HG02571 (cell line): ENCODE measurements around the gene SLC46A1.
A peak's percentile ranks its signal among the peaks of the same experiment; 100 is the strongest.
"Not testable (repeated sequence)": the region's sequence is repeated elsewhere in the genome, so short reads cannot be mapped to it uniquely, and the experiment has no call there.

ENCODE experiments used
- ATAC-seq: cut with Tn5 transposase; IDR thresholded peaks from one replicate; pipeline ENCODE4 v1.9.1; 2021; ENCODE audit warnings: mild to moderate bottlenecking, moderate library complexity; ENCODE audit not compliant: unreplicated experiment

The SLC46A1 gene

GRCh38 chr17:28405632-28406472 lies at the start of gene SLC46A1:
Gene SLC46A1 (minus strand): TSS chr17:28406212. CDS start chr17:28406114, 98 bp downstream.
- peak; percentile 54 for ATAC-seq

GRCh38 chr17:28449859-28450258 lies 43.8 kb upstream of the SLC46A1 start:
- no peak for ATAC-seq

DNA sequence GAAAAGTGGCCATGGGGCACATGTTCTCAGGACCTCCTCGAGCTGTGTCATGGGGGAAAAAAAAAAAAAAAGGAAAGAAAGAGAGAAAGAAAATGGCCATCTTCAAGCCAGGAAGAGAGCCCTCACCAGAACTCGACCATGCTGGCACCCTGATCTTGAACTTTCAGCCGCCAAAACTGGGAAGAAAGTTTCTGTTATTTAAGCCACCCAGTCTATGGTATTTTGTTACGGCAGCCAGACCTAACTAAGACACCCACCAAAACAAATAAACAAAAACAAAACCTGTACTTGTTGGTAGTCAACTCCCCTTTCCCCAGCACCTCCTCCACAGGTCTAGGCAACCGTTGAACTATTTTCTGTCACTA lies 41.4 kb upstream of the SLC46A1 start:
- no peak for ATAC-seq

DNA sequence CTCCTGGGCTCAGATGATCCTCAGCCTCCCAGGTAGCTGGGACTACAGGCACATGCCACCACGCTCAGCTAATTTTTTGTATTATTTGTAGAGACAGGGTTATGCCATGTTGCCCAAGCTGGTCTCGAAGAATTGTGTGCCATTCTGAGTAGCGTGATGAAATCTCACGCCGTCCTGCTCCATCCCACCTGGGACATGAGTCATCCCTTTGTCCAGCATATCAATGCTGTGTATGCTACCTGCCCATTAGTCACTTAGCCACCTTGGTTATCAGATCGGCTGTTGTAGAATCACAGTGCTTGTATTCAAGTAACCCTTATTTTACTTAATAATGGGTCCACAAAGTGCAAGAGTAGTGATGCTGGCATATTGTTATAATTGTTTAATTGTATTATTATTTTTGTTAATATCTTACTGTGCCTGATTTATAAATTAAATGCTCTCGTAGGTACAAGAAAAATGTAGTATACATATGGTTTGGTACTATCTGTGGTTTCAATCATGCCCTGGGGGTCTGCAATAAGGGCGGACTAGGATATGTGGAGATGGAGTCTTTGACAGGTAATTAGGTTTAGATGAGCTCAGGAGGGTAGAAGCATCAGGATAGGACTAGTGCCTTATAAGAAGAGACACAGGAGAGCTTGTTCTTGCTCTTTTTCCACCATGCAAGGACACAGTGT lies 40.8 kb upstream of the SLC46A1 start:
- no peak for ATAC-seq

DNA sequence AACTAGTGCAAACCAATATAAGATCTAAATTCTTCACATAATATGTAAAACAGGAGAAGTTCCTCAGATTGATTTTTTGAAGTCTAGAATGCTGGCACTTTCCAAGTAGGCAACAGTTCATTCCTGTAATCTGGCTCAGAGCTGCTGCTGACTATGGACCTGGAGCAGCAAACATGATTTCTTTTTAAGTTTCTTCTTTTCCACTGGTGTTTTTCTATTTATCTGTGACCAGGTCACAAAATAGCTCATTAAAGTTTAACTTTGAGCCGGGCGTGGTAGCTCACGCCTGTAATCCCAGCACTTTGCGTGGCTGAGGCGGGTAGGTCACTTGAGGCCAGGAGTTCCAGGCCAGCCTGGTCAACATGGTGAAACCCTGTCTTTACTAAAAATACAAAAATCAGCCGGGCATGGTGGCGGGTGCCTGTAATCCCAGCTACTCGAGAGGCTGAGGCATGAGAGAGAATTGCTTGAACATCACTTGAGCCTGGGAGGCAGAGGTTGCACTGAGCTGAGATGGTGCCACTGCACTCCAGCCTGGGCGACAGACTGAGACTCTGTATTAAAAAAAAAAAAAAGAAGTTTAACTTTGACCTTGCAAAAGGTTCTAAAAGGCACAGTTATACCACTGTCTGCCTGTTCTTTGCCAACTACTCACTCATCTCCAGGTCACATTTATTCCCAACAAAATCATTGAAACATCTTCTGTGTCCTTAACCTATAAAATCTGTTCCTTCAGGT lies 38.1 kb upstream of the SLC46A1 start:
- ATAC-seq = no peak

GRCh38 chr17:28434326-28434725 lies 28.3 kb upstream of the SLC46A1 start:
- ATAC-seq = not testable (repeated sequence)

- no peak for ATAC-seq
These were observed 27.7 kb upstream of the SLC46A1 start for GRCh38 chr17:28433721-28434120.

DNA sequence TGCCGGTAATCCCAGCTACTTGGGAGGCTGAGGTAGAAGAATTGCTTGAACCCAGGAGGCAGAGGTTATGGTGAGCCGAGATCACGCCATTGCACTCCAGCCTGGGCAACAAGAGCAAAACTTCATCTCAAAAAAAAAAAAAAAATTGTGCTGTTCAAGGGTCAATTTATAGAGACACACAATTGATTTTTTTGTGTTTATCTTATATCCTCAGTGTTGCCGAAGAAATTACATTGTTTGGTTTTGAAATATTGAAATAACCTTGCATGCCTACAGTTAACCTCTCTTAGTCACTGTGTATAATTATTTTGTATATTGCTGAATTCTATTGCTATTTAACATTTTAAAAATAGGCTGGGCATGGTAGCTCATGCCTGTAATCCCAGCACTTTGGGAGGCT lies 22.0 kb upstream of the SLC46A1 start:
- not testable (repeated sequence) for ATAC-seq

GRCh38 chr17:28427371-28427770 lies 21.4 kb upstream of the SLC46A1 start:
- no peak for ATAC-seq

DNA sequence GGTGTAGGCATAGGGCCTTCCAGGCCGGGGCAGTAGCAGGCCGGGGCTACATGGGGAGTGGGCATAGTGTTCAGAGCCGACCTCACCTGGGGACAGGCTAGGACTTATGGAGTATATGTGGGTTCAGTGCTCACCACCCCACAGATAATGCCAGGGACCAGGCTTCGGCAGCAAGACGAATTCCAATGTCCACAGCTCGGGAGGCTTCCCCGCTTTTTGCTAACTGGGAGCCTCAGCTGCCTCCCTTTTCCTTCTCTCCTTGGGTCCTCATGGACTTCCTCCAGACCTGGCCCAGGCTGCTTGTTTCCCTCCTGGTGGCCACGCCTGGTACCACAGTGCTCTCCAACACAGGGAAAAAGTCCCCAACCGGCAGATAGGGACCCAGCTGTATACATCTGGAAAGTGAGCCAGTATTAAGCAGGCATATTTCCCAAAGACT lies 20.1 kb upstream of the SLC46A1 start:
- no peak for ATAC-seq

DNA sequence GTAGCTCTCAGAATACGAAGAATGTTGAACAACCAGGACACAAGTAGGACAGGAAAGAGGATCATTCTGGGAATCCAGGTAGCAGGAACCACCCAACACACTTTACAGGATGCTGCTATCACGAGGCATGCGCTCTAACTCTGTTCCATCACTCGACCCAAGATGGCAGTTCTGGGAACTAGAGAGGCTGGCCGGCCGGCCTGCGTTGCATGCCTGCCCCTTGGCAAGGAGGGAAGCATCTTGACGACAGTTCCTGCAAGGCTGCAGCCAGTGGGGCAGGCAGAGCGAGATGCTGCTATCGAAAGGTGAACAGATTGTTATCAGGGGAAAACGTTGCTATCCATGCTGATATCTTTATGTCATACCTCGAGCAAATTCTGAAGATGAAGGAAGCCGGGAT lies 19.2 kb upstream of the SLC46A1 start:
- no peak for ATAC-seq

DNA sequence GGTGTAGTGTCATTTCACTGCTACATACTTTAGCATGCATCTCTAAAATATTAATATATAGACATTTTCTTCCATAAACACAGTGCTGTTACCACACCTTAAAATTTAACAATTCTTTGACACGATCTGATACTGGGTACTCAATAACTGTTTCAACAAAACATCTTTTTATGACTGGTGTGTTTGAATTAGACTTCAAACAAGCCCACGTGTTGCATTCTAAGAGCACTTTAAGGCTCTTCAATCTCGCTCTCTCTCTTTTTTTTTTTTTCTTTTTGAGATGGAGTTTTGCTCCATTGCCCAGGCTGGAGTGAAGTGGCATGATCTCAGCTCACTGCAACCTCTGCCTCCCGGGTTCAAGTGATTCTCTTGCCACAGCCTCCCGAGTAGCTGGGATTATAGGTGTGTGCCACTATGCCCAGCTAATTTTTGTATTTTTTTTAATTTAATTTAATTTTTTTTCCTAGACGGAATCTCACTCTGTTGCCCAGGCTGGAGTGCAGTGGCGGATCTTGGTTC lies 15.8 kb upstream of the SLC46A1 start:
- ATAC-seq = no peak

GRCh38 chr17:28416703-28417311 lies 10.8 kb upstream of the SLC46A1 start:
- ATAC-seq = no peak

DNA sequence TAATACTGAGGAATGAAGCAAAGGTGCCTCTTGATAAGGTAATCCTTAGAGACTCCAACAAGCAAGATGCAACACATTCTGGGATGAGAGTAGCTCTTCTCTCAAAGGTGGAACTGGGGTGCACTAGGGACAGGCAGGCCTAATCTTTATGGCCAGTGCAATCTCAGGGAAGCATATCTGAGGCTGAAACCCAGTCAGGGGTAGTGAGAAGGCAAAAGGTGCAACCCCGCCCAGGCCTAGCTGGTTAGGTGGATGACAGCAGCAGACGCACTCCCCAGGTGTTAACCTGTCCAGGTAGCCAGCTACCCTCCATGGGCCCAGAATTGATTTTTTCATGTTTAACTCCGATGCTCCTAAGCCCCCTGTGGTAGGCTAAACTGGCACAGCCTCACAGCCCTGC lies 9.9 kb upstream of the SLC46A1 start:
- no peak for ATAC-seq

- no peak for ATAC-seq
These were observed 7.8 kb upstream of the SLC46A1 start for GRCh38 chr17:28413804-28414203.

- no peak for ATAC-seq
These were observed 6.1 kb upstream of the SLC46A1 start for GRCh38 chr17:28412099-28412498.

GRCh38 chr17:28407974-28408306 lies 1.9 kb upstream of the SLC46A1 start:
- no peak for ATAC-seq

- ATAC-seq = no peak
These were observed 1.3 kb upstream of the SLC46A1 start for GRCh38 chr17:28407130-28407973.

DNA sequence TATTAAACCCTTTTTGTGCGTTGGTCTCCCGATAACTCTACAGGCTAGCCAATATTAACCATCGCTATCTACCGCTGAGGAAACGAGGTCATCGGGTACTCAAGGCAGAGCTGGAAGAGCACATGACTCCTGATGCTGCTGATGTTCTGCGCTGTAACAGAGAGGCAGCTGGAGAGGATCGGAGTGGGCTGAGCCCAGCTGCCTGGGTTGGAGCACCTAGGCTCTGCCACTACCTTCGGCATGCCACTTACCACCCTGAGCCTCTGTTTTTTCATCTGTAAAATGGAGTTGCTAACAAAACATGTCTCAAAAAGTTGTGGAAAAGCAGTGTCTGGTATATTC lies 432 bp upstream of the SLC46A1 start:
- no peak for ATAC-seq

GRCh38 chr17:28404812-28405570 lies 1.0 kb downstream of the SLC46A1 start:
- ATAC-seq = no peak
